ENCODE measurements around the gene TSR1.

The TSR1 gene

GRCh38 chr17:2379489-2380225 lies 43.4 kb upstream of the TSR1 start:
- TF ChIP-seq CTCF (IDR thresholded peaks at IDR 0.05; ENCODE audit: extremely low read depth, missing control alignments) = no peak
- DNase-seq (ENCODE audit: low spot score) = no peak

- no peak for DNase-seq (ENCODE audit: low spot score)
- no peak for TF ChIP-seq CTCF (IDR thresholded peaks at IDR 0.05; ENCODE audit: extremely low read depth, missing control alignments)
Observed at GRCh38 chr17:2378905-2379304, 42.6 kb upstream of the TSR1 start.

GRCh38 chr17:2377659-2378058 lies 41.4 kb upstream of the TSR1 start:
- no peak for TF ChIP-seq CTCF (IDR thresholded peaks at IDR 0.05; ENCODE audit: extremely low read depth, missing control alignments)
- no peak for DNase-seq (ENCODE audit: low spot score)

- DNase-seq (ENCODE audit: low spot score) = no peak
Observed at GRCh38 chr17:2376107-2376506, 39.9 kb upstream of the TSR1 start.

GRCh38 chr17:2375406-2375805 lies 39.1 kb upstream of the TSR1 start:
- no peak for DNase-seq (ENCODE audit: low spot score)
- TF ChIP-seq CTCF (IDR thresholded peaks at IDR 0.05; ENCODE audit: extremely low read depth, missing control alignments) = no peak

More at GRCh38 chr17:2376107-2376506, 39.9 kb upstream of the TSR1 start:
- TF ChIP-seq CTCF (IDR thresholded peaks at IDR 0.05; ENCODE audit: extremely low read depth, missing control alignments) = no peak

GRCh38 chr17:2374549-2375285 lies 38.5 kb upstream of the TSR1 start:
- no peak for DNase-seq (ENCODE audit: low spot score)
- TF ChIP-seq CTCF (IDR thresholded peaks at IDR 0.05; ENCODE audit: extremely low read depth, missing control alignments) = no peak

GRCh38 chr17:2373179-2373578 lies 36.9 kb upstream of the TSR1 start:
- DNase-seq (ENCODE audit: low spot score) = no peak
- TF ChIP-seq CTCF (IDR thresholded peaks at IDR 0.05; ENCODE audit: extremely low read depth, missing control alignments) = no peak
